ENCODE data around the gene ATP5IF1. TPM values are rescaled to one million over a fixed set of nuclear protein-coding genes. Genes with fewer than 3 reads are reported as not detected.

The ATP5IF1 gene
- total and polyA plus RNA-seq, 9 of the 15 experiments (the other 6 are each of a cell fraction or from before 2014, with no cell fraction given): 292 to 1,422 (median 388) TPM

DNA sequence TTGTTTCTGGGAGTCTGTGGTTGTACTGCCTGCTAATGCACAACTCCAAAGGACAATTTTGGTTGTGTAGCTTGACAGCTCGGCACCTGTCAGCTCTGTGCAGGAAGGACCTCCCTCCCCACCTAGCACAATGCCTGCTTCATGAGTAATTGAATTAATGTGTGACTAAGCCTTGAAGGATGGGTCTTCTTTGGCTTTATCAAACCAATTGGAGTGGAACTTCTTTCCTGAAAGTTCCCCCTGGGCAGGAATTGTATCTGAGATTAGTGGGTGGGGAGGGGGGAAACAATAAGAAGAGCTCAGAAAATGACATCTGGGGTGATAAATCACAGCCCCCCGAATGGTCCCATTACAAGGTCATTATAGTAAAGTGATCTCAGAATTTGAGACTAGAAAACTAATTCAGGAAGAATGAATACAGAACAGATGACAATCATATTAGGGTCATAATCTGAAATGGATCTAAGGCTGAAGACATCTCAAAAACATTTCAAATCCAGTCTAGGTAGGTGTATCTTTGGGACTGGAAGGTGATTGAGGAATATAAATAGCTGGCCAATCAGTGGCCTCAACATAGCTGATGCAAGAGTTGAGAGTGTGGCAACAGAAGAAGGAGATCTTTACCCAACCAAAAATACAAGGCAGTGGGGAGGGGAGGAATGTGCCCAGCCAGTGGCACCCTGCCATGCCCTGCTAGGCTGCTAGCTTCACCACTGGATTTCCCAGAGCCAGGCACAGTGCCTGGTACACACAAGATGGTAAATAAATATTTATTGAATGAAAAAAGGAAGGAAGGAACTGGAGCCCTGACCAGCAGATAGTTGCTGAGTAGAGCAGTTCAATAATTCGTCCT is 13.3 kb downstream of the ATP5IF1 start (continued):
- TF ChIP-seq GATA2 (CRISPR knock-in tag; IDR thresholded peaks at IDR 0.05) (no peak), POU5F1 (IDR thresholded peaks at IDR 0.05; ENCODE audit: borderline replicate concordance, low read depth, low read length, partially characterized antibody) (no peak), ZNF512 (tag; IDR thresholded peaks at IDR 0.05) (no peak), CC2D1A (IDR thresholded peaks at IDR 0.05) (no peak), KHSRP (IDR thresholded peaks at IDR 0.05) (no peak), ZNF140 (CRISPR knock-in tag; IDR thresholded peaks at IDR 0.05) (no peak), NFATC3 (IDR thresholded peaks at IDR 0.05) (no peak), RFX5 (IDR thresholded peaks at IDR 0.05; ENCODE audit: low read depth, low read length) (no peak), ZNF766 (CRISPR knock-in tag; conservative IDR thresholded peaks at IDR 0.05) (no peak), SMARCB1 (IDR thresholded peaks at IDR 0.05; ENCODE audit: insufficient read length, low read depth) (no peak)
- TF ChIP-seq, protein P1, sequence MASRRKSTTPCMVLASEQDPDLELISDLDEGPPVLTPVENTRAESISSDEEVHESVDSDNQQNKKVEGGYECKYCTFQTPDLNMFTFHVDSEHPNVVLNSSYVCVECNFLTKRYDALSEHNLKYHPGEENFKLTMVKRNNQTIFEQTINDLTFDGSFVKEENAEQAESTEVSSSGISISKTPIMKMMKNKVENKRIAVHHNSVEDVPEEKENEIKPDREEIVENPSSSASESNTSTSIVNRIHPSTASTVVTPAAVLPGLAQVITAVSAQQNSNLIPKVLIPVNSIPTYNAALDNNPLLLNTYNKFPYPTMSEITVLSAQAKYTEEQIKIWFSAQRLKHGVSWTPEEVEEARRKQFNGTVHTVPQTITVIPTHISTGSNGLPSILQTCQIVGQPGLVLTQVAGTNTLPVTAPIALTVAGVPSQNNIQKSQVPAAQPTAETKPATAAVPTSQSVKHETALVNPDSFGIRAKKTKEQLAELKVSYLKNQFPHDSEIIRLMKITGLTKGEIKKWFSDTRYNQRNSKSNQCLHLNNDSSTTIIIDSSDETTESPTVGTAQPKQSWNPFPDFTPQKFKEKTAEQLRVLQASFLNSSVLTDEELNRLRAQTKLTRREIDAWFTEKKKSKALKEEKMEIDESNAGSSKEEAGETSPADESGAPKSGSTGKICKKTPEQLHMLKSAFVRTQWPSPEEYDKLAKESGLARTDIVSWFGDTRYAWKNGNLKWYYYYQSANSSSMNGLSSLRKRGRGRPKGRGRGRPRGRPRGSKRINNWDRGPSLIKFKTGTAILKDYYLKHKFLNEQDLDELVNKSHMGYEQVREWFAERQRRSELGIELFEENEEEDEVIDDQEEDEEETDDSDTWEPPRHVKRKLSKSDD (conservative IDR thresholded peaks at IDR 0.05; ENCODE audit: low read length): no peak
- TF ChIP-seq, protein P2, sequence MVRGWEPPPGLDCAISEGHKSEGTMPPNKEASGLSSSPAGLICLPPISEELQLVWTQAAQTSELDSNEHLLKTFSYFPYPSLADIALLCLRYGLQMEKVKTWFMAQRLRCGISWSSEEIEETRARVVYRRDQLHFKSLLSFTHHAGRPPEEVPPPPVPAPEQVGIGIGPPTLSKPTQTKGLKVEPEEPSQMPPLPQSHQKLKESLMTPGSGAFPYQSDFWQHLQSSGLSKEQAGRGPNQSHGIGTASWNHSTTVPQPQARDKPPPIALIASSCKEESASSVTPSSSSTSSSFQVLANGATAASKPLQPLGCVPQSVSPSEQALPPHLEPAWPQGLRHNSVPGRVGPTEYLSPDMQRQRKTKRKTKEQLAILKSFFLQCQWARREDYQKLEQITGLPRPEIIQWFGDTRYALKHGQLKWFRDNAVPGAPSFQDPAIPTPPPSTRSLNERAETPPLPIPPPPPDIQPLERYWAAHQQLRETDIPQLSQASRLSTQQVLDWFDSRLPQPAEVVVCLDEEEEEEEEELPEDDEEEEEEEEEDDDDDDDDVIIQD (CRISPR knock-in tag; IDR thresholded peaks at IDR 0.05): no peak
- TF ChIP-seq, protein P3, sequence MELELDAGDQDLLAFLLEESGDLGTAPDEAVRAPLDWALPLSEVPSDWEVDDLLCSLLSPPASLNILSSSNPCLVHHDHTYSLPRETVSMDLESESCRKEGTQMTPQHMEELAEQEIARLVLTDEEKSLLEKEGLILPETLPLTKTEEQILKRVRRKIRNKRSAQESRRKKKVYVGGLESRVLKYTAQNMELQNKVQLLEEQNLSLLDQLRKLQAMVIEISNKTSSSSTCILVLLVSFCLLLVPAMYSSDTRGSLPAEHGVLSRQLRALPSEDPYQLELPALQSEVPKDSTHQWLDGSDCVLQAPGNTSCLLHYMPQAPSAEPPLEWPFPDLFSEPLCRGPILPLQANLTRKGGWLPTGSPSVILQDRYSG (tag; conservative IDR thresholded peaks at IDR 0.05; ENCODE audit: low read depth): no peak
- TF ChIP-seq, protein P4, sequence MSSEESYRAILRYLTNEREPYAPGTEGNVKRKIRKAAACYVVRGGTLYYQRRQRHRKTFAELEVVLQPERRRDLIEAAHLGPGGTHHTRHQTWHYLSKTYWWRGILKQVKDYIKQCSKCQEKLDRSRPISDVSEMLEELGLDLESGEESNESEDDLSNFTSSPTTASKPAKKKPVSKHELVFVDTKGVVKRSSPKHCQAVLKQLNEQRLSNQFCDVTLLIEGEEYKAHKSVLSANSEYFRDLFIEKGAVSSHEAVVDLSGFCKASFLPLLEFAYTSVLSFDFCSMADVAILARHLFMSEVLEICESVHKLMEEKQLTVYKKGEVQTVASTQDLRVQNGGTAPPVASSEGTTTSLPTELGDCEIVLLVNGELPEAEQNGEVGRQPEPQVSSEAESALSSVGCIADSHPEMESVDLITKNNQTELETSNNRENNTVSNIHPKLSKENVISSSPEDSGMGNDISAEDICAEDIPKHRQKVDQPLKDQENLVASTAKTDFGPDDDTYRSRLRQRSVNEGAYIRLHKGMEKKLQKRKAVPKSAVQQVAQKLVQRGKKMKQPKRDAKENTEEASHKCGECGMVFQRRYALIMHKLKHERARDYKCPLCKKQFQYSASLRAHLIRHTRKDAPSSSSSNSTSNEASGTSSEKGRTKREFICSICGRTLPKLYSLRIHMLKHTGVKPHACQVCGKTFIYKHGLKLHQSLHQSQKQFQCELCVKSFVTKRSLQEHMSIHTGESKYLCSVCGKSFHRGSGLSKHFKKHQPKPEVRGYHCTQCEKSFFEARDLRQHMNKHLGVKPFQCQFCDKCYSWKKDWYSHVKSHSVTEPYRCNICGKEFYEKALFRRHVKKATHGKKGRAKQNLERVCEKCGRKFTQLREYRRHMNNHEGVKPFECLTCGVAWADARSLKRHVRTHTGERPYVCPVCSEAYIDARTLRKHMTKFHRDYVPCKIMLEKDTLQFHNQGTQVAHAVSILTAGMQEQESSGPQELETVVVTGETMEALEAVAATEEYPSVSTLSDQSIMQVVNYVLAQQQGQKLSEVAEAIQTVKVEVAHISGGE (CRISPR knock-in tag; IDR thresholded peaks at IDR 0.05): no peak
- TF ChIP-seq, protein P5, sequence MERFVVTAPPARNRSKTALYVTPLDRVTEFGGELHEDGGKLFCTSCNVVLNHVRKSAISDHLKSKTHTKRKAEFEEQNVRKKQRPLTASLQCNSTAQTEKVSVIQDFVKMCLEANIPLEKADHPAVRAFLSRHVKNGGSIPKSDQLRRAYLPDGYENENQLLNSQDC (CRISPR knock-in tag; IDR thresholded peaks at IDR 0.05): no peak

Measured in K562 (cell line).